A673 (cell line): ENCODE results near the gene GSPT2.

Experiments
- EZH2 ChIP-seq: fragments of 200-600 bp; sonication (generic); IDR thresholded peaks from 2 replicates; pipeline ENCODE4 v1.6.1; 2017; ENCODE audit warnings: borderline replicate concordance, low read depth, mild to moderate bottlenecking, mixed read lengths, antibody characterized with exemption, low read length; ENCODE audit not compliant: poor library complexity, severe bottlenecking
- TF ChIP-seq, protein P1 (sequence below): fragments of 300-800, 200-600 bp; sonication (generic); conservative IDR thresholded peaks from 2 replicates; pipeline ENCODE4 v1.5.1; 2017; ENCODE audit warnings: low read depth, mild to moderate bottlenecking, antibody characterized with exemption, low read length, moderate library complexity, mixed read lengths

DNA sequence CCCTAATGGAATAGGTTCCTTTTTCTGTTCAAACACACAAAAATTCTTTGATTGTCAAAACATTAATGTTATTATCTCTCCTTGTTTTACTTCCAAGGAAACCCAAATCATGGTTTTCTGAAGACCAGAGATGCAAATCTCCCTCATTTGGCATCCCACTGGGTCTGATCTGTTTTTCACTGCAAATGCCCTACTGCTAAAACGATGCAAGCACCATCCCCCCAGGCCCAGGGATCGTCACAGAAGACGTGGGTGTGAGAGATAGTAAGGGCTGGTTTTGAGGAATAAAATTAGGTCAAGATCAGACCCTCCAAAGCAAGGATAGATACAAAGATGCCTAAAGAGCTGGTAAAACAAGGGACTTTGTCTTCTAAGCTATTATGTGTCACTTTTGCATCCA, 33.6 kb downstream of the GSPT2 start:
- TF ChIP-seq, protein P1, sequence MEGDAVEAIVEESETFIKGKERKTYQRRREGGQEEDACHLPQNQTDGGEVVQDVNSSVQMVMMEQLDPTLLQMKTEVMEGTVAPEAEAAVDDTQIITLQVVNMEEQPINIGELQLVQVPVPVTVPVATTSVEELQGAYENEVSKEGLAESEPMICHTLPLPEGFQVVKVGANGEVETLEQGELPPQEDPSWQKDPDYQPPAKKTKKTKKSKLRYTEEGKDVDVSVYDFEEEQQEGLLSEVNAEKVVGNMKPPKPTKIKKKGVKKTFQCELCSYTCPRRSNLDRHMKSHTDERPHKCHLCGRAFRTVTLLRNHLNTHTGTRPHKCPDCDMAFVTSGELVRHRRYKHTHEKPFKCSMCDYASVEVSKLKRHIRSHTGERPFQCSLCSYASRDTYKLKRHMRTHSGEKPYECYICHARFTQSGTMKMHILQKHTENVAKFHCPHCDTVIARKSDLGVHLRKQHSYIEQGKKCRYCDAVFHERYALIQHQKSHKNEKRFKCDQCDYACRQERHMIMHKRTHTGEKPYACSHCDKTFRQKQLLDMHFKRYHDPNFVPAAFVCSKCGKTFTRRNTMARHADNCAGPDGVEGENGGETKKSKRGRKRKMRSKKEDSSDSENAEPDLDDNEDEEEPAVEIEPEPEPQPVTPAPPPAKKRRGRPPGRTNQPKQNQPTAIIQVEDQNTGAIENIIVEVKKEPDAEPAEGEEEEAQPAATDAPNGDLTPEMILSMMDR: no peak
- no peak for TF ChIP-seq EZH2
